ENCODE data around the gene GSTM3.

DNA sequence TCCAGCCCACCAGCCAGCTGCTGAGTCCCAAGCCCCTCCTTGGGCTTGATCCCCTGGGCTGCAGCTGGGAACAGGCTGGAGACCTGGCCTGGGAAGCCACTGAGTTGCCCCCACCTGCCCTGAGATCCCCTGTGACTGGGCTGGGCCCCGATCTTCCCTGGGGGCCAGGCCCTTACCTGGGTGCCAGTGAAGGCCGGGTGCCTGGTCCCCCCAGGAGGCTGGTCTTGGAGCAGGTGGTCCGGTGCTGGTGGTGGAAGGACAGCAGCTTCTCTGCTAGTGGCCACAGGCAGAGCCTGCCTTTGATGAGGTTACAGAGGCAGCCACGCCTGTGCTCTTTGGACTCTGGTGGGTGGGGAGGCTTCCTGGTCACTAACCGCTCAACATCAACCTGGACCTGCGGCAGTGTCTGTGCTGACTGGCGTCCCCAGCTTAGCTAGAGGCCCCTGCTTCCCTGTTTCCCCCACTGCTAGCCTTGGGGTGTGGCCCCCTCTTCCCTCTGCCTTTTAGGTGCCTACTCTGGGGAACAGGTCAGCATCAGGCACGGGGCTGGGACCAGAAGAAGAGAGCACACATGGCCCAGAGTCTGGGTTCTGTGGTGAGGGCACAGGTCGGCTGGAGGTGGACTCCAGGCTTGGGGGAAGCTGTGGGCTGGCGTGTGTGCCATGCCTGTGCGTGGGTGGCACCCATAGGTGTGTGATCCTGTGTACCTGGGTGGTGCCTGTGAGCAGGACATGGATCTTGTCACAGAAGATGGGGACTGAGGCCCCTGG is 23.0 kb upstream of the GSTM3 start, which contains the start of gene EPS8L3:
- TF ChIP-seq, protein P1, sequence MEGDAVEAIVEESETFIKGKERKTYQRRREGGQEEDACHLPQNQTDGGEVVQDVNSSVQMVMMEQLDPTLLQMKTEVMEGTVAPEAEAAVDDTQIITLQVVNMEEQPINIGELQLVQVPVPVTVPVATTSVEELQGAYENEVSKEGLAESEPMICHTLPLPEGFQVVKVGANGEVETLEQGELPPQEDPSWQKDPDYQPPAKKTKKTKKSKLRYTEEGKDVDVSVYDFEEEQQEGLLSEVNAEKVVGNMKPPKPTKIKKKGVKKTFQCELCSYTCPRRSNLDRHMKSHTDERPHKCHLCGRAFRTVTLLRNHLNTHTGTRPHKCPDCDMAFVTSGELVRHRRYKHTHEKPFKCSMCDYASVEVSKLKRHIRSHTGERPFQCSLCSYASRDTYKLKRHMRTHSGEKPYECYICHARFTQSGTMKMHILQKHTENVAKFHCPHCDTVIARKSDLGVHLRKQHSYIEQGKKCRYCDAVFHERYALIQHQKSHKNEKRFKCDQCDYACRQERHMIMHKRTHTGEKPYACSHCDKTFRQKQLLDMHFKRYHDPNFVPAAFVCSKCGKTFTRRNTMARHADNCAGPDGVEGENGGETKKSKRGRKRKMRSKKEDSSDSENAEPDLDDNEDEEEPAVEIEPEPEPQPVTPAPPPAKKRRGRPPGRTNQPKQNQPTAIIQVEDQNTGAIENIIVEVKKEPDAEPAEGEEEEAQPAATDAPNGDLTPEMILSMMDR (IDR thresholded peaks at IDR 0.05) = no peak
- peak in 1 of 3 donors; percentile 10 for TF ChIP-seq POLR2A (IDR thresholded peaks at IDR 0.05)

Measured in body of pancreas (tissue), 4 donors.